ENCODE data around the gene GPC6.

DNA sequence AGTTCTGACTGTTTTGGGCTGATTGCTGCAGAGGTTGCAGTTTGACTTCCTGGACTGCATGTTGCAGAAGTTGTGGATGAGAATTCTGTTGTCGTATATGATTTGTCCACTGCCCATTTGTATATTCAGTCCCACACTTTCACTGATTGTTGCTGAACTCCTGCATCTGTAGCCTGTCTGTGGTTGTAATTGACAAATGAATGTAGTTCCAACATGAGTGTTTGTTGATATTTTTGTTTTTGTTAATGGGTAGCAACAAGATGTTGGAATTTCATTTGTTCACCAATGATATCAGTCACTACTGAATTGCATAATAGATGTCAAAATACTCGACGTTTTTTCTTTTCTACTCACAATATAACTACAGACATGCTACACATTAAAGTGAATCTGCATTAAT lies 719.0 kb downstream of the GPC6 start:
- TF ChIP-seq CTCF (IDR thresholded peaks at IDR 0.05): no peak
- no peak for TF ChIP-seq POLR2A (IDR thresholded peaks at IDR 0.05)

All from uterus (tissue), 2 donors.